GM12865 (cell line): ENCODE results near the gene SCGB3A1.

Experiments used
- DNase-seq: peaks from one replicate; pipeline ENCODE4 v3.0.0; 2010; ENCODE audit warnings: low read depth
- H3K4me3 ChIP-seq: 2 replicates; pipeline ENCODE4 v1.5.1; 2011; ENCODE audit warnings: mild to moderate bottlenecking, low read depth, low read length, control low read depth
- TF ChIP-seq, protein P1 (sequence below): IDR thresholded peaks from 2 replicates; pipeline ENCODE4 v1.5.1; 2011; ENCODE audit warnings: low read length, control low read depth, low read depth, inconsistent platforms; ENCODE audit not compliant: insufficient read depth; ENCODE audit errors: missing control alignments

SCGB3A1 gene

DNA sequence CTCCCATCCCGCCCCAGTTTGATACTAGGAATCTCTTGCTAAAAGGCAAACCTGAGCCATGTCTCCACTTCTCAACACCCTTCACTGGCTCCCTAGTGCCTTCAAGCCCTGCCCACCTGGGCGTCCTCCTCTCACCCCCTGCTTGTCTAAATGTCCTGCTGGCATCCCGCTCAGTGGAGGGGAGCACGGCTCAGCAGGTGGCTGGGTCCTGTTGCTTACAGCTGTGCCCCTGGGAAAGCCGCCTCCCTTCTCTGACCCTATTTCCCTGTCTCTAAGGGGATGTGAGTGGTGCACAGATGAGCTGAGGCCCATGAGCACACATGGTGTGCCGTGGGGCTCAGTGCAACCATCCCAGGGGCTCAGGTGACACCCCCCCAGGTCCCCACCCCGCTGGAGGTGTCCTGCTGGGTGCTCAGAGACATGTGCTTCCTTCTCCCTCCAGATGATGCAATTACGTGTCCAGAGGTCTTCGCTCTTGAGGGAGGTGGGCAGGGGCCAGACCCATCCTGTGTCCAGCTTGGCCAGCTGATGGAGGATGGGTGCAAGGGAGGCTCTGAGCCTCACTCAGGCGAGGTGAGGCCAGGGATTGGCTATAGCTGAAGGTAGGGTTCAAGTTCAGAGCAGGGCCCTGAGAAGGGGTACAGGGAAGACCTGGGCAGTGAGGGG is 34.0 kb upstream of the SCGB3A1 start:
- H3K4me3 ChIP-seq, result no peak overlapping the region
- DNase-seq, result no peak
- TF ChIP-seq, protein P1, sequence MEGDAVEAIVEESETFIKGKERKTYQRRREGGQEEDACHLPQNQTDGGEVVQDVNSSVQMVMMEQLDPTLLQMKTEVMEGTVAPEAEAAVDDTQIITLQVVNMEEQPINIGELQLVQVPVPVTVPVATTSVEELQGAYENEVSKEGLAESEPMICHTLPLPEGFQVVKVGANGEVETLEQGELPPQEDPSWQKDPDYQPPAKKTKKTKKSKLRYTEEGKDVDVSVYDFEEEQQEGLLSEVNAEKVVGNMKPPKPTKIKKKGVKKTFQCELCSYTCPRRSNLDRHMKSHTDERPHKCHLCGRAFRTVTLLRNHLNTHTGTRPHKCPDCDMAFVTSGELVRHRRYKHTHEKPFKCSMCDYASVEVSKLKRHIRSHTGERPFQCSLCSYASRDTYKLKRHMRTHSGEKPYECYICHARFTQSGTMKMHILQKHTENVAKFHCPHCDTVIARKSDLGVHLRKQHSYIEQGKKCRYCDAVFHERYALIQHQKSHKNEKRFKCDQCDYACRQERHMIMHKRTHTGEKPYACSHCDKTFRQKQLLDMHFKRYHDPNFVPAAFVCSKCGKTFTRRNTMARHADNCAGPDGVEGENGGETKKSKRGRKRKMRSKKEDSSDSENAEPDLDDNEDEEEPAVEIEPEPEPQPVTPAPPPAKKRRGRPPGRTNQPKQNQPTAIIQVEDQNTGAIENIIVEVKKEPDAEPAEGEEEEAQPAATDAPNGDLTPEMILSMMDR, result no peak

DNA sequence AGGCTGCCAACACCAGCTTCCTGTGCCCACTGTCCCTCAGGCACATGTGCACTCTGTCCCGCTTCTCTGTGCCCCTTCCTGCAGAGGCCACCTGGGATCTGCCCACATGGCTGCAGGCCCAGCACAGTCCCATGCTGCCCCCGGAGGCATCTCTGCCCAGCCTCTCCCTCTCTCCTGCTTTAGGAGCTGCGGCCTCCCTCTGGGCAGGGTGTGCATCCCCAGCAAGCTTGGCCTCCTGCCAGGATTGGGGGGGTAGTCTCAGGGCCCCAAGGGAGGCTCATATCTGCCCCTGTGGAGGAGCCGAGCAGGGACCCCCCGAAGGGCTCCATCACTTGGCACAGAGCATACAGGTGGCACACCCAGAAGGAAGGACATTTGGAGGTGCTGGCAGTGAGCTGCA is 33.3 kb upstream of the SCGB3A1 start:
- TF ChIP-seq, protein P1, result no peak
- DNase-seq, result no peak
- no peak overlapping the region for H3K4me3 ChIP-seq

DNA sequence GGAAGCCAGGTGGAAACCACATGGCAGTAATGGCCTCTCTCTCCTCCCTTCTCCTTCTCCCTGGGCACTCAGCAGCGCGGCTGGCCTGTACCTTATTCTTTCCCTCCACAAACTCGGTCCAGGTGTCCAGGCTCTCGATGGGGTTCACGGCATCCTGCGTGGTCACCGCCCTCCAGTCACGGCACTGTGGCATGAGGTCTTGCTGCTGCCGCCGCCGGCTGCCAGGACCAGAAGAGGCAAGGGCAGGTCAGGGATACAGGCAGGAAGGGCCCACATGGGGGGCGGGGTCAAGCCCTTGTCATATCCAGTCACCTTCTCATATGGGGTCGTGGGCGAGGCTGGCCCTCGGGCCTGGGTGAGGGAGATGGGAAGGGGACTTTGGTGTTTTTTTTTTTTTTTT is 32.5 kb upstream of the SCGB3A1 start:
- TF ChIP-seq, protein P1, result no peak
- DNase-seq, result no peak
- no peak overlapping the region for H3K4me3 ChIP-seq

DNA sequence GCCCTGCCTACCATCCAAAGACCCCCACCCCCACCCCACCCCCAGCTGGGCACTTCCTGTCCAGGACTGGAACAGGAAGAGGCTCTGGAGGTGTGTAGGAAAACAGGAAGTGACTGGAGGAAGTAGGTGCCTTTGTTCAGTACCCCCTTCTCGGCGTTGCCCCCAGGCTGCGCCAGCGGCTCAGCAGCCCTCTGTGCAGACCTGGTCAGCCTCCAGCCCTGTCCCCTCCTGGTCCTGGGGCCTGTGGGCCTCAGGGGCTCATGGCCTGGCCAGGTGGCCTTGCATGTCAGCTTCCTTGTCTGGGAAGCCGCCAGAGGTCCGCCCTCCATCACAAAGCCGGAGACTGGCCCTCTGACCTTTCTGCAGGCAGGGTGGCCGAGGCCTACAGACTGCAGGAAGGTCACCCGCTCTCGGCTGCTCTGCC is 32.1 kb upstream of the SCGB3A1 start:
- no peak for DNase-seq
- TF ChIP-seq, protein P1, result no peak
- H3K4me3 ChIP-seq, result no peak overlapping the region

DNA sequence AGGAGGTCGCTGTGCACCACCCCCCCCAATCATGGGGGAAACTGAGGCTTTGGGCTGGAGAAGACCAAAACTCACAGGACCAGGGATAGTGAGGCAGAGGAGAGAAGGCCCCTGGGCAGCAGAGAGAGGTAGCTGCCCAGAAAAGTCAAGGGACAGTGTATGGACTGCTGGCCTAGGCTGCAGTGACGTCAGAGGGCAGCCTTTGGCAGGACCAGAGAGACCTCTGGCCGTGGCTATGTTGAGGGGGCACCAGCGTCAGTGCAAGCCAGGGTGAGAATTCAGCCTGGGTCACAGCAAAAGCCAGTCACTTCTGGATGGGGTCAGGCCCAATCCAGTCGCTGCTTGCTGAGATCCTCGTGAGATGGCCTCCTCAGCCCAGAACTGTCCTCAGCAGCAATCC is 31.6 kb upstream of the SCGB3A1 start:
- TF ChIP-seq, protein P1, result no peak
- DNase-seq, result no peak
- no peak overlapping the region for H3K4me3 ChIP-seq

DNA sequence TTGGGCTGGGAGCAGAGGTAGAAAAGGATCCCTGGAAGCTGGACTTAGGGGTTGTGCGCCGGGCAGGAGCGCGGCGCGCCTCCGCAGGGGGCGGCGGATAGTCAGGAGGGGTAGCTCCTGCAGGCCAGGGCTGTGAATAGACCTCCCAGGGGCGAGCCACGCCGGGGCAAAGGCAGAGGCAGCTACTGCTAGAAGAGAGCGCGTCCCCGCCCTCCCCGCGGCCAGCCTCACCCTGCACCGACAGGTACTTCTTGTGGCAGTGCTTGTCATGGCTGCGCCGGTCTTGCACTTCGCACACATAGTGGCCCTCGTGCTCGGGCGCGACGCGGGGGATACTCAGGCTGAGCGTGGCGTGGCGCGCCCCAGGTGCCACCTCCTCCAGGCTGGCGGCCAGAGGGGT is 30.0 kb upstream of the SCGB3A1 start:
- no peak for DNase-seq
- no peak overlapping the region for H3K4me3 ChIP-seq
- TF ChIP-seq, protein P1, result no peak

DNA sequence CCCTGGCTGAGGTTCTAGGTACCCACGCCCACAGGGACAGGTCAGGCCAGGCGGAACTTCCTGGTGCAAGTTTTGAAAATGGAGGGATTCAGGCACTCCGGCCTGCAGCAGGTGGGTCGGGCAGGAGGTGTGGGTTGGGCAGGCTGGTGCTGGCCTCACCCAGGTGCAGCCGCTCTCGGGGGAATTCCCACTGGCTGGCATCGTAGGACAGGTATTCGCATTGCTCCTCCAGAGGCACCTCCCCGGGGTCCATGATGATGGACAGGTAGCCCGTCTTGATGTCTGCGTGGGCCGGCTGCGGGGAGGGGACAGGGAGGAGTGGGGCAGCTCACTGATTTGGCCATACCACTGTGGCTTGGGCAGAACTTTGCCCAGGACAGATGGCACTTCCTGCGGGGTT is 28.7 kb upstream of the SCGB3A1 start:
- no peak overlapping the region for H3K4me3 ChIP-seq
- DNase-seq, result no peak
- TF ChIP-seq, protein P1, result no peak
